ENCODE measurements around the gene AOPEP.

DNA sequence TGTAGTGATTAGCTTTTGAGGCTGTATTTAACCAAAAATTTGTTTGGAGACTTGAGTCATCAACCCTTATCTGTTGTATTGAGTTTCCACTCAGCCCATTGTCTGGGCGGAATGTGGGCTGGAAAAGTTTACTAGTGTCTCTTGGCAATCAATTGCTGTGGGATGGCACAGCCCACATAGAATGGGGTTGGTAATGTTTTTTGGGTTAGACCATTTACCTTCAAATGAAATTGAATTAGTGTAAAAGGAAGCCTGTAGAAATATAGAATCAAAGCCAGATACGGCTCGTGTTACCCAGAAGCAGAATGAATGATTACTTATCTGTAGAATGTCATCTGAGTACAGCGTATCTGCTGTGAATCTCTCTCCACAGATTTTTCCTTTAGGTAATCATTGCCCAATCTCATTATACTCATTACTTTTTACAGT lies 142.9 kb downstream of the AOPEP start:
- TF ChIP-seq, protein P1, sequence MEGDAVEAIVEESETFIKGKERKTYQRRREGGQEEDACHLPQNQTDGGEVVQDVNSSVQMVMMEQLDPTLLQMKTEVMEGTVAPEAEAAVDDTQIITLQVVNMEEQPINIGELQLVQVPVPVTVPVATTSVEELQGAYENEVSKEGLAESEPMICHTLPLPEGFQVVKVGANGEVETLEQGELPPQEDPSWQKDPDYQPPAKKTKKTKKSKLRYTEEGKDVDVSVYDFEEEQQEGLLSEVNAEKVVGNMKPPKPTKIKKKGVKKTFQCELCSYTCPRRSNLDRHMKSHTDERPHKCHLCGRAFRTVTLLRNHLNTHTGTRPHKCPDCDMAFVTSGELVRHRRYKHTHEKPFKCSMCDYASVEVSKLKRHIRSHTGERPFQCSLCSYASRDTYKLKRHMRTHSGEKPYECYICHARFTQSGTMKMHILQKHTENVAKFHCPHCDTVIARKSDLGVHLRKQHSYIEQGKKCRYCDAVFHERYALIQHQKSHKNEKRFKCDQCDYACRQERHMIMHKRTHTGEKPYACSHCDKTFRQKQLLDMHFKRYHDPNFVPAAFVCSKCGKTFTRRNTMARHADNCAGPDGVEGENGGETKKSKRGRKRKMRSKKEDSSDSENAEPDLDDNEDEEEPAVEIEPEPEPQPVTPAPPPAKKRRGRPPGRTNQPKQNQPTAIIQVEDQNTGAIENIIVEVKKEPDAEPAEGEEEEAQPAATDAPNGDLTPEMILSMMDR (IDR thresholded peaks at IDR 0.05), result no peak
- TF ChIP-seq POLR2AphosphoS5 (IDR thresholded peaks at IDR 0.05; ENCODE audit: low read depth, low read length), result no peak
- TF ChIP-seq SIN3A (IDR thresholded peaks at IDR 0.05; ENCODE audit: borderline replicate concordance, insufficient read depth, low read depth, low read length), result no peak

Data from Panc1 (cell line).